ENCODE measurements around the gene TBC1D1. TPM values are rescaled to one million over a fixed set of nuclear protein-coding genes. Genes with fewer than 3 reads are reported as not detected.

Gene TBC1D1
- total RNA-seq, 5 donors from 2014 or later (not counting 1 experiment from before 2014, with no cell fraction given), result 46.3 to 58.1 (median 47.6) TPM

- H3K27me3 ChIP-seq (replicated peaks in 1 of 2; ENCODE audit: control insufficient read depth in 2 of 2, extremely low read depth in 1 of 2, insufficient read depth in 2 of 2, low read length in 1 of 2), result no peaks in the 10 kb centered on the region
- no peaks in the 10 kb centered on the region for H3K9me3 ChIP-seq
- Mint-ChIP-seq H3K36me3 (peaks cover 42% of the 10 kb centered on the region), H3K27ac (no peak overlapping the region), H3K4me3 (no peak overlapping the region), H3K4me1 (peaks cover 27 to 38% (median 28%) of the 10 kb centered on the region in 3 donors), H3K9me3 (no peaks in the 10 kb centered on the region), H3K27me3 (no peaks in the 10 kb centered on the region)
- H3K27ac ChIP-seq (ENCODE audit: low read length), result no peak overlapping the region
- 100% methylated on average over 4 of the region's 5 CpGs for WGBS (ENCODE audit: insufficient coverage)
- H3K4me1 ChIP-seq (ENCODE audit: control insufficient read depth in 1 of 2, extremely low read depth in 1 of 2, insufficient read depth in 2 of 2, low read length in 2 of 2), result peaks cover 2 to 24% of the 10 kb centered on the region in 2 experiments
- DNase-seq, result no peak
- no peak overlapping the region for H3K4me3 ChIP-seq (ENCODE audit: control insufficient read depth in 1 of 2, extremely low read depth in 1 of 2, low read length in 1 of 2)
- peaks cover 17 to 27% of the 10 kb centered on the region in 2 donors for H3K36me3 ChIP-seq (ENCODE audit: control insufficient read depth in 2 of 2, extremely low read depth in 1 of 2, insufficient read depth in 1 of 2, low read length in 1 of 2)
- no peak for ATAC-seq (replicated peaks in 1 of 4)
- POLR2A ChIA-PET, result interaction anchor here in 1 of 2 donors (0.5 kb wide), 1 partner anchor 116 kb away, joined by 5 read pairs; no protein-coding TSS in a partner anchor
- CTCF ChIA-PET, result no interaction called here
Measured at GRCh38 chr4:38124961-38125360, 234.1 kb downstream of the TBC1D1 start.

- ChIA-PET POLR2A (no interaction called here), CTCF (no interaction called here)
- Mint-ChIP-seq H3K36me3 (peaks cover 38% of the 10 kb centered on the region), H3K4me3 (no peak overlapping the region), H3K27ac (no peak overlapping the region), H3K4me1 (peaks cover 35 to 47% (median 36%) of the 10 kb centered on the region in 3 donors), H3K9me3 (no peaks in the 10 kb centered on the region), H3K27me3 (no peaks in the 10 kb centered on the region)
- H3K4me1 ChIP-seq (ENCODE audit: control insufficient read depth in 1 of 2, extremely low read depth in 1 of 2, insufficient read depth in 2 of 2, low read length in 2 of 2), result peaks cover 2 to 29% of the 10 kb centered on the region in 2 experiments
- no peaks in the 10 kb centered on the region for H3K9me3 ChIP-seq
- no peak overlapping the region for H3K27ac ChIP-seq (ENCODE audit: low read length)
- peaks cover 14 to 20% of the 10 kb centered on the region in 2 donors for H3K36me3 ChIP-seq (ENCODE audit: control insufficient read depth in 2 of 2, extremely low read depth in 1 of 2, insufficient read depth in 1 of 2, low read length in 1 of 2)
- 100% methylated on average over 1 of the region's 2 CpGs for WGBS (ENCODE audit: insufficient coverage)
- DNase-seq (no peak), ATAC-seq (replicated peaks in 1 of 4) (no peak)
- H3K4me3 ChIP-seq (ENCODE audit: control insufficient read depth in 1 of 2, extremely low read depth in 1 of 2, low read length in 1 of 2), result no peak overlapping the region
- no peaks in the 10 kb centered on the region for H3K27me3 ChIP-seq (replicated peaks in 1 of 2; ENCODE audit: control insufficient read depth in 2 of 2, extremely low read depth in 1 of 2, insufficient read depth in 2 of 2, low read length in 1 of 2)
Measured at GRCh38 chr4:38125816-38126215, 234.9 kb downstream of the TBC1D1 start.

- H3K4me1 ChIP-seq (ENCODE audit: control insufficient read depth in 1 of 2, extremely low read depth in 1 of 2, insufficient read depth in 2 of 2, low read length in 2 of 2), result peaks cover 17 to 52% of the 10 kb centered on the region in 2 experiments
- H3K9me3 Mint-ChIP-seq, result no peaks in the 10 kb centered on the region
- no peaks in the 10 kb centered on the region for H3K27me3 ChIP-seq (replicated peaks in 1 of 2; ENCODE audit: control insufficient read depth in 2 of 2, extremely low read depth in 1 of 2, insufficient read depth in 2 of 2, low read length in 1 of 2)
- H3K27me3 Mint-ChIP-seq, result no peaks in the 10 kb centered on the region
- H3K36me3 ChIP-seq (ENCODE audit: control insufficient read depth in 2 of 2, extremely low read depth in 1 of 2, insufficient read depth in 1 of 2, low read length in 1 of 2), result peaks cover 8 to 14% of the 10 kb centered on the region in 2 donors
- peak overlapping the region; percentile 87 to 92 for H3K27ac Mint-ChIP-seq
- H3K4me3 Mint-ChIP-seq, result peak overlapping the region; percentile 10 to 49 (median 32)
- peak overlapping the region; percentile 75 for H3K27ac ChIP-seq (ENCODE audit: low read length)
- DNase-seq (peak; percentile 22 to 75 (median 53)), ATAC-seq (replicated peaks in 1 of 4) (peak; percentile 23 to 47 (median 38))
- H3K36me3 Mint-ChIP-seq, result peaks cover 28% of the 10 kb centered on the region
- no peaks in the 10 kb centered on the region for H3K9me3 ChIP-seq
- peaks cover 60 to 69% (median 62%) of the 10 kb centered on the region in 3 donors for H3K4me1 Mint-ChIP-seq
- ChIA-PET POLR2A (interaction anchor here in 1 of 2 donors (0.6 kb wide), 2 partner anchors 10 to 708 kb away, joined by 3 to 7 read pairs; no protein-coding TSS in a partner anchor), CTCF (interaction anchor here (0.6 to 0.7 kb wide), 4 partner anchors 14 to 553 kb away, joined by 3 to 4 read pairs (median 4); no protein-coding TSS in a partner anchor)
- WGBS (ENCODE audit: insufficient coverage), result 39% methylated on average over 4 of the region's 7 CpGs
- H3K4me3 ChIP-seq (ENCODE audit: control insufficient read depth in 1 of 2, extremely low read depth in 1 of 2, low read length in 1 of 2), result no peak overlapping the region
Measured at GRCh38 chr4:38128478-38129459, 237.9 kb downstream of the TBC1D1 start.

DNA sequence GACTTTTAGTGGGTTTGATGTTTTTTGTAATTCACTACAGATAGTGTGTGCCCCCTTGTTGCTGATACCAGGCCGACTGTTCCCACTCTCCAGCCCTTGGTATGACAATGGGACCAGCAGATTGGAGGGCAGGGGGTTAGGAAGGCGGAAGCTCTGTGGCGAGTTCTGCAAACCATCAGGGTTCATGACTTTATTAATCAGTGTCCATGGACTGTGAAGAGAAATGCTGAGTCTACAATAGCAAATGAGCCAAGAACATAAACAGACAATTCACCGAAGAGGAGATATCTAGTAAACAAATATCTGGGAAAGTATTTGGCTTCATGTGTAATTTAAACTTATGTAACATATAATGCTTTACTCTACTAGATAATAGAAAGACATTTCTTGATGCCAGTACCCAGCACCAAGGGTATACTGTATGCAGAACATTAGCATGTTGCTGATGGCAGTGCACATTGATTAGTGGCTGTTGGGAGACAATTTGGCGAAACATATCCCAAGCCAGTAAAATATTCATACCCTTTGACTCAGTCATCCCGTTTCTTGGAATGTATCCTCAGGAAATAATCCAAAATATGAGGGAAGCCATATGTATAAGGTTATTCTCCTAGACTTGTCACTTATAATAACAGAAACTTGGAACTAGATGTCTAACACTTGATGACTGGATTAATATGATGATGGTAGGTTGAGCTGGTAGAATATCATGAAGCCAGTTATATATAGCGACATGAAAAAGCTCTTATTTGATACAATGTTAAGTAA lies 238.8 kb downstream of the TBC1D1 start:
- H3K9me3 ChIP-seq, result no peaks in the 10 kb centered on the region
- ChIA-PET CTCF (interaction anchor here (0.5 to 1.1 kb wide), 4 partner anchors 50 to 603 kb away, joined by 3 to 7 read pairs (median 5); no protein-coding TSS in a partner anchor), POLR2A (interaction anchor here (0.6 kb wide), 2 partner anchors 11 to 554 kb away, joined by 6 to 7 read pairs; no protein-coding TSS in a partner anchor)
- H3K4me1 ChIP-seq (ENCODE audit: control insufficient read depth in 1 of 2, extremely low read depth in 1 of 2, insufficient read depth in 2 of 2, low read length in 2 of 2), result peaks cover 17 to 52% of the 10 kb centered on the region in 2 experiments
- H3K36me3 Mint-ChIP-seq, result peaks cover 37% of the 10 kb centered on the region
- H3K9me3 Mint-ChIP-seq, result no peaks in the 10 kb centered on the region
- ATAC-seq (replicated peaks in 1 of 4), result no peak
- DNase-seq, result no peak
- H3K27me3 Mint-ChIP-seq, result no peaks in the 10 kb centered on the region
- peaks cover 8 to 20% of the 10 kb centered on the region in 2 donors for H3K36me3 ChIP-seq (ENCODE audit: control insufficient read depth in 2 of 2, extremely low read depth in 1 of 2, insufficient read depth in 1 of 2, low read length in 1 of 2)
- H3K27ac Mint-ChIP-seq, result peak overlapping the region; percentile 87 to 92
- peak overlapping the region; percentile 10 to 32 (median 10) for H3K4me3 Mint-ChIP-seq
- WGBS (ENCODE audit: insufficient coverage), result 88% methylated on average over 2 of the region's 7 CpGs
- peak overlapping the region; percentile 75 for H3K27ac ChIP-seq (ENCODE audit: low read length)
- H3K4me1 Mint-ChIP-seq, result peaks cover 60 to 67% (median 62%) of the 10 kb centered on the region in 3 donors
- H3K4me3 ChIP-seq (ENCODE audit: control insufficient read depth in 1 of 2, extremely low read depth in 1 of 2, low read length in 1 of 2), result no peak overlapping the region
- no peaks in the 10 kb centered on the region for H3K27me3 ChIP-seq (replicated peaks in 1 of 2; ENCODE audit: control insufficient read depth in 2 of 2, extremely low read depth in 1 of 2, insufficient read depth in 2 of 2, low read length in 1 of 2)

- H3K9me3 ChIP-seq, result no peaks in the 10 kb centered on the region
- ATAC-seq (replicated peaks in 1 of 4), result peak in 1 of 4 experiments; percentile 6
- Mint-ChIP-seq H3K4me1 (peaks cover 60 to 64% (median 62%) of the 10 kb centered on the region in 3 donors), H3K27me3 (no peaks in the 10 kb centered on the region), H3K4me3 (peak overlapping the region; percentile 8 to 69 (median 69)), H3K27ac (peak overlapping the region; percentile 82 to 91), H3K9me3 (no peaks in the 10 kb centered on the region), H3K36me3 (peaks cover 33% of the 10 kb centered on the region)
- H3K4me1 ChIP-seq (ENCODE audit: control insufficient read depth in 1 of 2, extremely low read depth in 1 of 2, insufficient read depth in 2 of 2, low read length in 2 of 2), result peaks cover 17 to 52% of the 10 kb centered on the region in 2 experiments
- no peak for DNase-seq
- ChIA-PET CTCF (interaction anchor here (0.6 kb wide), 2 partner anchors 40 to 62 kb away, joined by 3 to 7 read pairs; no protein-coding TSS in a partner anchor), POLR2A (no interaction called here)
- H3K27me3 ChIP-seq (replicated peaks in 1 of 2; ENCODE audit: control insufficient read depth in 2 of 2, extremely low read depth in 1 of 2, insufficient read depth in 2 of 2, low read length in 1 of 2), result no peaks in the 10 kb centered on the region
- H3K36me3 ChIP-seq (ENCODE audit: control insufficient read depth in 2 of 2, extremely low read depth in 1 of 2, insufficient read depth in 1 of 2, low read length in 1 of 2), result peaks cover 4 to 23% of the 10 kb centered on the region in 2 donors
- peak overlapping the region in 1 of 2 donors; percentile 32 for H3K4me3 ChIP-seq (ENCODE audit: control insufficient read depth in 1 of 2, extremely low read depth in 1 of 2, low read length in 1 of 2)
- WGBS (ENCODE audit: insufficient coverage), result no CpG with 5 or more reads among the region's 3 CpGs
- H3K27ac ChIP-seq (ENCODE audit: low read length), result peak overlapping the region; percentile 64
Measured at GRCh38 chr4:38130884-38131283, 240.0 kb downstream of the TBC1D1 start.

Measured in T-cell (primary cell).